HL-60 (cell line): ENCODE measurements around the gene GPC5.

Source experiments
- CTCF ChIP-seq: IDR thresholded peaks from one replicate; pipeline ENCODE4 v1.5.1; 2011; ENCODE audit warnings: low read length, control low read depth, inconsistent platforms; ENCODE audit not compliant: insufficient read depth
- GABPA ChIP-seq: IDR thresholded peaks from 2 replicates; pipeline ENCODE4 v1.6.1; 2012; ENCODE audit warnings: low read depth
- POLR2AphosphoS5 ChIP-seq: IDR thresholded peaks from 2 replicates; pipeline ENCODE4 v1.6.1; 2012; ENCODE audit warnings: low read depth
- REST ChIP-seq: IDR thresholded peaks from 2 replicates; pipeline ENCODE4 v1.6.1; 2012; ENCODE audit warnings: low read depth; ENCODE audit not compliant: insufficient replicate concordance

GRCh38 chr13:92804346-92804745 lies 1405.9 kb downstream of the GPC5 start:
- TF ChIP-seq CTCF, result no peak
- TF ChIP-seq REST, result no peak
- TF ChIP-seq GABPA, result no peak
- no peak for TF ChIP-seq POLR2AphosphoS5
